ENCODE results near the gene RPL34.
"Not testable (repeated sequence)": the region's sequence is repeated elsewhere in the genome, so short reads cannot be mapped to it uniquely, and the experiment has no call there.

RPL34 gene

GRCh38 chr4:108620101-108620932, at the start of gene RPL34:
TSS of gene RPL34 (plus strand) at chr4:108620576. CDS start at chr4:108621960, 1,384 bp downstream.
- DNase-seq = peak; percentile 98

- DNase-seq = no peak
Observed at GRCh38 chr4:108570993-108571569, 49.3 kb upstream of the RPL34 start.

GRCh38 chr4:108574402-108574801, 46.0 kb upstream of the RPL34 start:
- DNase-seq = no peak

- no peak for DNase-seq
Observed at GRCh38 chr4:108581083-108581482, 39.3 kb upstream of the RPL34 start.

GRCh38 chr4:108586778-108587177, 33.6 kb upstream of the RPL34 start:
- DNase-seq = no peak

GRCh38 chr4:108588878-108589277, 31.5 kb upstream of the RPL34 start:
- DNase-seq = no peak

GRCh38 chr4:108589961-108590360, 30.4 kb upstream of the RPL34 start:
- no peak for DNase-seq

- DNase-seq = no peak
Observed at GRCh38 chr4:108590776-108591175, 29.6 kb upstream of the RPL34 start.

GRCh38 chr4:108592674-108592986, 27.7 kb upstream of the RPL34 start:
- DNase-seq = no peak

GRCh38 chr4:108594296-108594695, 26.1 kb upstream of the RPL34 start:
- not testable (repeated sequence) for DNase-seq

- no peak for DNase-seq
Observed at GRCh38 chr4:108596344-108596743, 24.0 kb upstream of the RPL34 start.

- no peak for DNase-seq
Observed at GRCh38 chr4:108601106-108601505, 19.3 kb upstream of the RPL34 start.

GRCh38 chr4:108601532-108601931, 18.8 kb upstream of the RPL34 start:
- no peak for DNase-seq

GRCh38 chr4:108602163-108602562, 18.2 kb upstream of the RPL34 start:
- no peak for DNase-seq

- DNase-seq = no peak
Observed at GRCh38 chr4:108607079-108607815, 13.1 kb upstream of the RPL34 start.

- DNase-seq = no peak
Observed at GRCh38 chr4:108611365-108611764, 9.0 kb upstream of the RPL34 start.

GRCh38 chr4:108612365-108612764, 8.0 kb upstream of the RPL34 start:
- no peak for DNase-seq

- DNase-seq = peak; percentile 54
Observed at GRCh38 chr4:108619372-108620100, 840 bp upstream of the RPL34 start.

- DNase-seq = no peak
Observed at GRCh38 chr4:108620933-108621905, 843 bp downstream of the RPL34 start.

- peak; percentile 50 for DNase-seq
Observed at GRCh38 chr4:108622022-108622421, 1.6 kb downstream of the RPL34 start.

- no peak for DNase-seq
Observed at GRCh38 chr4:108622828-108623227, 2.5 kb downstream of the RPL34 start.
